ENCODE measurements around the gene DUSP10.

Gene DUSP10

DNA sequence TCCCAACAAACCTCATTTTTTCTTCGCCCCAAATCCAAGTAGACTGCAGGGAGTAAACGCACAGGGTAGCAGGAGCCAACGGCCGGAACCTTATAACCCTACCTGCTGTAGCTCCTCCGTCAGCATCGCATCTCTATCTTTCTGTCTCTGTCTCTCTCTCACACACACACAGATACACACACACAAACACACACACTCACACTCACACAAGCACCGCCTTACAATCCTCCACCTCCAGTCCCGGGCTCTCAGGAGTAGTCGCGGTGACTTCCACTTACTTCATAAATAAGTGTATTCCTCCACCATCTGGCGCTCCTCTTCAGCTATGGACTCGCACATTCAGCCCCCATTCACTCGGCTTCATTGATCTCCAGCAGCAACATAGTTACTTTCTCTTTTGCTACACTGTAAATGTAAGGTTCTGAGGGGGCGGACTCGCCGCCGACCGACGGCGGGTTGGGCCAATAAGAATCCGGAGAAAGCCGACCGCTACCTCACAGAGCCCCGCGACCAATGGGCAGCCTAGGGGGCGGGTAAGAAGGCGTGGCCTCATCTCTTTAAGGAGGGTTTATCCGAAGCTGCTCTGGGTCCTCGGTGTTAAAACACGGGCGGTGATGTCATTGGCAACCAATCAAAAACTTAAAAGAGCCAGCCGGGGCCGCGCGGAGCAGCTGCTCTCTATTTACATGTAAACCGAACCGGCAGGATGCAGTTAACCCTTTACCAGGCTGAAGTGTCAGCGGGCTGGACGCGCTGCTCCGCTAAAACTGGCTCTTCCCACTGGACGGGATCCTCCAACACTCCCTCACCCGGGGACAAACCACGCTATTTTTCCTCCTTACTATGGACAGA, at the start of gene DUSP10:
DUSP10 (minus strand) TSS at position 387 of the 852 bp plus-strand sequence. CDS start 2,345 bp downstream, outside the sequence.
- DNase-seq (ENCODE audit: low read depth in 2 of 3, low spot score in 2 of 3): peak; percentile 71 to 95 (median 76)

DNA sequence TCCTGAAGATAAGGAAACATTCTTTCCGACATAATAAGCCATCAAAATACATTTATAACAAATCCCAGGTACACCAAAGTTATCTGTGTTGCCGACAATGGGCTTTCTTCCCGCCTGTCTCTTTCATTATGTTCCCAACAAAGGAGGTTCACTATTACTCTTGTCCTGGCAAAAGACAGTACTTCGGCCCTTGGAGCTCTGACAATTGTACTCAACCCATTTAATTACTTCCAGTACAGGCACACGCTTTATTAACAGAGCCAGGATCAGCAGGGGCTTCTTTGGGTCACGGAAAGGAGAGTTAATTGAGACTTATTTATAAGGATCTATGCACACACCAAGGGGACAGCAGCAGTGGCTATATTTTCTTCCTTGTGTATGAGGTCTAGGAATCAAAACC, 46.6 kb upstream of the DUSP10 start:
- DNase-seq (ENCODE audit: low read depth in 2 of 3, low spot score in 2 of 3): no peak

DNA sequence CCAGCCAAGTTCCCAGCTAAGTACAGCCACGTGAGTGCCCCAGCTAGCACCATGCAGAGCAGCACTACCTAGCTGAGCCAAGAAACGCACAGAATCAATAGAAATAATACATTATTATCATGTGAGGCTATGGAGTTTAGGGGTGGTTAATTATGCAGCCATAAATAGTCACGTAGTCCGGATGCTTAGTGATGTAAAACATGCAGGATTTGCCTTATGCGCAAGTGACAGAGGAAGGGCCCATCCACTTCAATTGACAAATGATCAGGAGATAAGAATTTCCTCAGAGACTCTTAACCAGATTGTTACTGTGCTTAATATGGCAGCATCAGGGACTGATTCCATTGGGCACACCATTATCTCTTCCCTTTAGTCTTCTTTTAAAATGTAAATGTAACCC, 44.8 kb upstream of the DUSP10 start:
- no peak for DNase-seq (ENCODE audit: low read depth in 2 of 3, low spot score in 2 of 3)

DNA sequence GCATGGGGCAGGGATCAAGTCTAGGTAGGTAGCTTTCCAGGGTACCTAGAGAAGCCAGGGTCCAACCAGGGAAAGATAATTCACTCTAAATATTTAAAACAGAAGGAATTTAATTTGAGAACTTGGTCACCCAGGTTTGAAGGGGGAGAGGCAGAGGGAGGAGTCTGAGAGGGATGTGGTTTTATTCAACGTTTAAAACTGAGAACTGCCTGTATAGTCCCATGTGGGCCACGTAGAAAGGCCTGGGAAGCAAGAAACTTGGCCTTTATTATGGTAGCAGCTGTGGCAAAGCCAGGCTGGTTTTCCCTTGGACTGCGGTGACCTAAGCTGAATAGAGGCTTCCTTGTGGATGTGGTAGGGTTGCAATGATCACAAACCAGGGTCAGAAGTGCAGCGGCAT, 42.0 kb upstream of the DUSP10 start:
- no peak for DNase-seq (ENCODE audit: low read depth in 2 of 3, low spot score in 2 of 3)

DNA sequence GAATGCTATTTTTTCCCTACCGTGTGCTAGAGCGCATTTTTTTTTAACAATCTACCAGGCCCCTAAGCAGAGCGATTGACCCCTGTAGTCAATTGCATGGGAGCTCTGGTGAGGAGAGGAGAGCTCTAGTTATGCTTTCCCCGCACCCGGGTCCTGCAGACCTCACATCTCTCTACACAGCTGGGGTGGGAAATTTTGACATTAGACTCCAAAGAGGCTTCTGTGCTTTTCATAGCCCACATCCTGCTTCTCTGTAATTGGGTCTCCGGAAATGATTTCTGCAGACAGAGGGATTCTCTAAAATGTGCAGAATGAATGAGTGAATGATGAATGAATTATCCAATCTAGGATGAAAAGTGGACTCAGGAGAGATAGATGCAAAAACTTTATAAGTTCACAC, 41.5 kb upstream of the DUSP10 start:
- DNase-seq (ENCODE audit: low read depth in 2 of 3, low spot score in 2 of 3): no peak

DNA sequence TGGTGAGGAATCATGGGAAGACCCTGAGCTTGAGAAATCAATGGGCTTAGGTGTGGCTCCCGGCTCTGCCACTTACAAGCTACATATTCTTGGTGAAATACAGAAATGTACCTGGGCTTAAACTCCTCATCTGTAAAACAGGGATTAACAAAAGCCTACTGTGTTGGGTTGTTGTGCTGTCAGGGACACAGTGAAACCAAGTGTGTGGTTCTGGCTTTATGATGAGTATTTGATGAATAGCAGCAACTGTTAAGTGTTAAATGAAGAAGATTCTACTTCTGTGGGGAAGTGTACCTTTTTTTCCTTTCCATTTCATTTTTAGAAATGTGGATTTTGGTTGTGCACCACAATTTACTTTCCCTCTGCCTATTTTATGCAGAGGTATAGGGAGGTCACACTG, 41.1 kb upstream of the DUSP10 start:
- no peak for DNase-seq (ENCODE audit: low read depth in 2 of 3, low spot score in 2 of 3)

DNA sequence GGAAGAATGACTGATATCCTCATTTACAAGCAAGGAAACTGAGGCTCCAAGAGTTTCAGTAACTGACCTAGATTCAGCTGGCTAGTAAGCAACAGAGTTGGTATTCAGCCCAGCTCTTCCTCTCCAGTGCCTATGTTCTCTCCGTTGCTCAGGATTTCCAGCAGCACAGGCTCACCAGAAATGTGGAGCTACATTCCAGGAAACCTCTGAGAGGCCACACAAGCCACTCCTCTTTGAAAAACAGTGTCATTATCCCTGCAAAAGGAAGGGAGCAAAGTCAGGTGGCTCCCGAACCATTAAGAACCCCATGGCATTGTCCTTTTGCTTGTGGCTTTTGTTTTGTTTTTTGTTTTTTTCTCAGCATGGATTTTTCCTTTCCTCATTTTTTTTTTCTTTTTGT, 40.6 kb upstream of the DUSP10 start:
- no peak for DNase-seq (ENCODE audit: low read depth in 2 of 3, low spot score in 2 of 3)

DNA sequence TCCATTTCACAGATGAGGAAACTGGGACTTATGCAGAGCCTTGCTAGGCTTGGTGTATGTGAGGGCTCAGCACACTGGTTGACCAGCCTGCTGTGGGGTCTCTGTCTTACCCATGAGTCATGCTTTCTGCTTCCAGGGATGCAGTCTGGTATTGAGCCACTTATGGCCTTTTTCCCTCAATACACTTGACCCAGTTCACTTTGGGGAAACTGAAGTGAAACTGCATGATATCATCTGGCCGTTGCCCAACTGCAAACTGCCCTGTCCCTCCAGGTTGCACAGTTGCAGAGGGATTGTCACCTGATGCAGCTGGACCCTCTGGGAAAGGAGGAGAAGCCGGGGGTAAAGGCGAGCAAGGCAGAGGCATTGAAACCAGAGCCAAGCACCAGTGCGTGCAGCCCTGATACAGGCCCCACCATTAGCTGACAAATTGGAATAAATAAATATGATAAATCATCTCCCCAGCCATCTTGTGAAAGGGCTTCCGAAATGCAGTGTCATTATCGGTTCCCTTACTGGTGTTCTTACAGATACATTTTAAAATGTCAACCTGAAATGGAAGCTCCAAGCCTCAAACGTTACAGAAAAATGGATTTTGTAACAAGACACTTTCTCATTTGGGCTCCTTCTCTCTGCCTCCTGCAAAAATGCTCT, 39.3 kb upstream of the DUSP10 start:
- DNase-seq (ENCODE audit: low read depth in 2 of 3, low spot score in 2 of 3): no peak

DNA sequence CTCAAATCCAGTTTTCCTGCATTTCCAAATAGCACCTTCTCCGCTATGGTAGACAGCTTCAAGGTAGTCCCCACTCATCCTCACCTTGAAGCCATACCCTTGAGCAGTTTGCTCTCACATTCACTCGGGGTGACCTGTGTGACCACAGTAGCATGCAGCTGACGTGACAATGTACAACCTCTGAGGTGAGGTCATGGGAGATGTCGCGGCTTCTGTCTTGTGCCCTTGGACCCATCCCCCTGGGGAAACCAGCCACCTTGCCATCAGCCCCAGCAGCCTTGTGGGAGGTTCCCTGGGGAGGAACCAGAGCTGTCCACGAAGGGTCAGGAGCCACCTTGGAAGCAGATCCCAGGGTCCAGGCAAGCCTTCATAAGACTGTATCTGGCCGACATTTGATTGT, 38.3 kb upstream of the DUSP10 start:
- DNase-seq (ENCODE audit: low read depth in 2 of 3, low spot score in 2 of 3): no peak

DNA sequence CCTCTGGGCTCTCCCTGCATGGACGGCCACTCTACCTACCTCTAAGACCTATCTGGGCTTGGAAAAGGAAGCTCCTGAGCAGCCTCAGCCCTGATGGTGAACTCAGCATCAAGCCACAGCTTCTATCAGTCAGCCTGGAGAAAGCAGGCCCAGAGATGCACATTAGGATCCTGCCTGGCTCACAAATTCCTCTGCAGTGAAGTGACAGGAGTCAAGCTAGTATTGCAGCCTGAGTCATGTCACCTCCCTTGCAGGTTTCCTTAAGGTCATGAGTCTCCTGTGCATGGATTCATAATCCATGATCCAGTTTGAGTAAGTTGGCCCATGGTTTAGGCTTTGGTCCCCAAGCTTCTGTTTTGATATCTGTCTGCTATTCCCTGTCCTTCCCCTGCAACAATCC, 37.9 kb upstream of the DUSP10 start:
- no peak for DNase-seq (ENCODE audit: low read depth in 2 of 3, low spot score in 2 of 3)

DNA sequence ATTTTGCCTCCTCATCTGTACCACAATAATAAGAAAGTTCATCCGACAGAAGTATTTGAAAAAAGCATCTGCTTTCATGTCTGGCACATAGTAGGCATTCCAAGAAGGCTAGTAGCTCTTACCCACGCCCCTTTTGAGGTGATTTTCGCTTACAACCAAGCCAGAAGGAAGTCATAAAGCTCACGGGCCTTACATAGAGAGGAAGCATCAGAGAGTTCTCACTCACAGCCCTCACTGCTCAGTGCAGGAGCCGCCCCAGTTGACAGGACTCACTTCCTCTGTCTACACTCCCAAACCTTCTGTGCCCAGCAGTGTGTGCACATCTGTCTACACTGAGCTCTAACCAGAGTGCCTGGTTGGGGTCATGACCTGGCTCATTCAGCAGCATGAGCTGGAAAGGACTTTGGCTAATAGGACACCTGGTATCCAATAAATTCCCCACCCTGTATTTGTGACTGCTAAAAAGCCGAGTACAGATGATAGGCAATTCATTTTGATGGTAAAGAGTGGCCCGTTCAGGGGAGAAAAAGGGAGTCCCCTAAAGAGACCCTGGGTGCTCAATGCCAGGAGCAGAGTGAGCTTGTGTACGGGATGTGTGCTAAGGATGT, 36.8 kb upstream of the DUSP10 start:
- DNase-seq (ENCODE audit: low read depth in 2 of 3, low spot score in 2 of 3): no peak

DNA sequence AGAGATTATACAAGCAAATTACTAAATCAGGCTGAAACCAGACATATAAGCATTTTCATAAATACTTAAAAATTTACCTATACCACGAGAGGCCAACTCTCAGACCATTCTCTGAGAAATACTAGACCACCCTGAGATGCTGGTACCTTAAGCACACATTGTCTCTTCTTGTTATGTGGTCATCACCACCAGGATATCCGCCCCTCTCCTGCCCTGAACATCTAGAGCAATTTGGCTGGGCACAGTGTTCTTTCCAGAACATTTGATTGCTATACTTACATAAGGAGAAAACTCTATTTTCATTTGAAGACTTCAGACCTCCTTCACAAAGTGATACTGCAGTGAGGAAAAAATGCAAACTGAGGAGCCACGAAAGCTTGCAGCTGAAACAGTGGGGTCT, 36.2 kb upstream of the DUSP10 start:
- no peak for DNase-seq (ENCODE audit: low read depth in 2 of 3, low spot score in 2 of 3)

DNA sequence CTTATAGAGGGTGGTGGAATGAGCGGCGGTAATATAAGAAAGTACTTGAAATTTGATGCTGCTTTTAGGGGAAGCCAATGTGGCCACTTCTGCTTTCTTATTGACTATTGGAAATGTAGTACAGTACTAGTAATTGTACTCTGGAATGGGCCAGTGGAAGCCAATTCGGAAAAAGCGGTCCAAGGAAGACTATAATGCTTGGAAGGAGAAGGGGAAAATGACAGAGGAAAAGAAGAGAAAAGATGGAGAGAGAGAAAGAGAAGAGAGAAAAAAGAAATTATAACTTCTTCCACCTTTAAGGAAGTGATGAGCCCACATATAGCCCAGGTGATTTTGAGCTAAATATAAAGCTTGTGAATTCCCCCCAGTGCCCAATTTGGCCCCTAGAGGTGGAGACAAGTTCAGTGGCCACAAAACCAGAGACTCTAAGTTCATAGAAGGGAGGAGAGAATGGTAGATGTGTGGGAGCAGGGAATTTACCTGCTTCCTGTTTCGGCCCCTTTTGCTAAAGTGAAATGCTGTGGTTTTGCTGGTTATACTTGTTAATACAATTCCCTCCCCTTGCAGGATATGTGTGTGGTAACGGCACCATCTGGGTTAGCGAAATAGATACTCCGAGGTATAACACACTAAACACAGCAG, 35.7 kb upstream of the DUSP10 start:
- DNase-seq (ENCODE audit: low read depth in 2 of 3, low spot score in 2 of 3): no peak

DNA sequence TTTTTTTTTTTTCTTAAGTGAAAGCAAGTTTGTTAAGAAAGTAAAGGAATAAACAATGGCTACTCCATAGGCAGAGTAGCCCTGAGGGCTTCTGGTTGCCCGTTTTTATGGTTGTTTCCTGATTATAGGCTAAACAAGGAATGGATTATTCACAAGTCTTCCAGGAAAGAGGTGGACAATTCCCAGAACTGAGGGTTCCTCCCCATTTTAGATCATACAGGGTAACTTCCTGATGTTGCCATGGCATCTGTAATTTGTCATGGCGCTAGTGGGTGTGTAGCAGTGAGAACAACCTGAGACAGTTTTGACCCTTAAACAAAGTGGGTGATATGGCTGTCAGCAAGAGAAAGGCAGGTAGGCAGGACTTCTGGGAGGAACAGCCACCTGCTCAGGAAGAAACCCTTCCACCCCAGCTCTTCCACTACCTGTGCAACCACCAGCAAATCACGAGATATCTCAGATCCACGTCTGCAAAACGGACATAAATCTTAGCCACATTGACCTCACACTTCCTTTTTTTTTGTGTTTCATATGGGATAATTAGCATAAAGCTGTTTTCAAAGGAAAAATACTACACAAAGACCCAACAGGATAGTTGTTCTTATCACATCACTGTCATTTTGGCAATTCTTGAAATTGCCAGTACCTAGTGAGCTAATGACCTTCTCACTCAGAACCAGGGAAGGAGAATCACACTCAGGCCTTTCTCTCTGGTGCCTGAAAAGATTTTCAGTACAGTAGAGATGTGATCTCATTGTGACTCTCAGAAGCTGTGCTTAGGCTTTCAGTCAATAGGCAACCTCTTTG, 34.8 kb upstream of the DUSP10 start:
- no peak for DNase-seq (ENCODE audit: low read depth in 2 of 3, low spot score in 2 of 3)

DNA sequence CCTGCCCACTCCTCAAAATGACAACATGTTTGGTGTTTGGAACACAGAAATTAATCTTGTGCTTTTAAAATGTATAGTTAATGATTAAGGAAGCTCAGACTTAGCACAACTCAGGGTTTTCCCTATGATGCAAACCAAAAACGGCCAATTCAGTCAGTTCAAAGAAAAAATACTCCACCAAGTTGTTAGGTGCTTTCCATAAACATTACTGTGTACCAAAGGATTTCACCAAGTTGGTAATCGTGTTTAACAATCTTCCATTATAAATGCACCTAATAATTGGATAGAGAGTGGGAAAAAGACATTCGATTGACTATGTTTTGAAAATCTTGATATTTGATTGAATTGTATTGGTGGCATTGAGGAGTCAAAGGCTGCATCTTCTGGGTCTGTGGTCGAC, 33.3 kb upstream of the DUSP10 start:
- DNase-seq (ENCODE audit: low read depth in 2 of 3, low spot score in 2 of 3): no peak

DNA sequence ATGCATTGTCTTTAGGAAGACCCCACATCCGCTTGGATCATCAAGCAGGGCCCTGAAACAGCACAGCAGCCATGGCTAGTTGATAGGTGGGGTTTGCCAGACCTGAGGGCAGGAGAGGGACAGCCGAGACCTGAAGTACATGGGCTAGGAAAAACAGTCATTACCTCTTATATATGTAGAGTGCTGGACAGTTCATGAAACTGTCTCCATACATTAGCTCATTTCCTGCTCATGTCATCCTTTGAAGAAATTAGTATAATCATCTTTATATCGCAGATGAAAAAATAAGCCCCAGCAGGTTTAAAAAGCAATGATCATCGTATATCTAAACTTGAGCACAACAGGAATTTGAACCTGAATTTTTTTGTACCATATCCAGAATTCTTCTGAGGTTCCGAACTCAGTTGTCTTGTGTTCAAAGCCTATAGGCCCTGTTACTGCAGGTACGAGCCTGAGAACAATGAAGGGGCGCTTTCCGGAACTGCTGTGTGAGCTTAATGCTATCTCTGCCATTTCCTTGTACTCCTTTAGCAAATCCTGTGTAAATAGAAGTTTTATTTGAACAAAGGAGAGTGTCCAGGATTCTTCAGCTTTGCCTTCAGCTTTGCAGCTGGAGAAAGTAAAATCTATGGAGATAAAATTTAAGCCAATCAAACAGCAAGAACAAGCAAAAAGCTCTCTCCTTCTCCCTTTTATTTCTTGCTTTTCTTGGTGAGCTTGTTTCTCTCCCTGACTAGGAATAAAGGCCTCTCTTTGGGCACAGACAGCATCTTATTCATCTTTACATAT, 32.4 kb upstream of the DUSP10 start:
- DNase-seq (ENCODE audit: low read depth in 2 of 3, low spot score in 2 of 3): no peak

DNA sequence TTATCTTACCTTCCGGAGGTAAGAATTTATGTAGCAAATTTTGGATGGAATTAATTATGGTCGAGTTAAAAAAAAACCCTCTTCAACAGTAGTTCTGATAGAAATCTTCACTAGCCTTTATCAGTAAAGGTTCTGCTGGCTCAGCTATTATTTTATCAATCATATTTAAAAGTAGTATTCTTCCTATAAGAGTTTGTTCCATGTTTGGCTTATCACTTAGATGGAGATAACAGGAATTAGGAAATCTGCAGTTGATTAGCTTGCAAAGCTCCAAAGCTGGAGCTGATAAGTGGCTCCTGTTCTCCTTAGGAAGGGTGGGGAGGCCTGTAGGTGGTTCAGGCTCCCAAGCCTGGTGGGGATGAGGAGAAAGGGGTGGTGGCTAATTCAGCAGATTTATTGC, 31.5 kb upstream of the DUSP10 start:
- DNase-seq (ENCODE audit: low read depth in 2 of 3, low spot score in 2 of 3): no peak

DNA sequence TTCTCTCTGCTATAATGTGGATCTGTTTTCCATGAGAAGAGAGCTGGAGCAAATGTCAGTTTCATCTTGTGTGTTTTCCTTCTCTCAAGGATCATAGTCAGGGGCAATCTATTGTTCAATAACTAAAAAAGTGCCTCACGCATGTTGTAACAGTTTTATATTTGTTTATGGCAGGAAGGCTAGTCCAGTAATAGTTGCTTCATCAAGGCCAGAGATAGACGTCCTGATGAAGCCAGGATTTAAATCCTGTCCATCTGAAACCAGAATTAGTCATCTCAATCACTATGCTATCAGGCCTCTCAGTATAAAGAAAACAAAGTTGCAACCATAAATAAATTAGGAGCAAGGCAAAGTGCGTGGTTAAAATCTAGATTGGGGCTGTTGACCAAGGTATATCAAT, 30.2 kb upstream of the DUSP10 start:
- DNase-seq (ENCODE audit: low read depth in 2 of 3, low spot score in 2 of 3): no peak

DNA sequence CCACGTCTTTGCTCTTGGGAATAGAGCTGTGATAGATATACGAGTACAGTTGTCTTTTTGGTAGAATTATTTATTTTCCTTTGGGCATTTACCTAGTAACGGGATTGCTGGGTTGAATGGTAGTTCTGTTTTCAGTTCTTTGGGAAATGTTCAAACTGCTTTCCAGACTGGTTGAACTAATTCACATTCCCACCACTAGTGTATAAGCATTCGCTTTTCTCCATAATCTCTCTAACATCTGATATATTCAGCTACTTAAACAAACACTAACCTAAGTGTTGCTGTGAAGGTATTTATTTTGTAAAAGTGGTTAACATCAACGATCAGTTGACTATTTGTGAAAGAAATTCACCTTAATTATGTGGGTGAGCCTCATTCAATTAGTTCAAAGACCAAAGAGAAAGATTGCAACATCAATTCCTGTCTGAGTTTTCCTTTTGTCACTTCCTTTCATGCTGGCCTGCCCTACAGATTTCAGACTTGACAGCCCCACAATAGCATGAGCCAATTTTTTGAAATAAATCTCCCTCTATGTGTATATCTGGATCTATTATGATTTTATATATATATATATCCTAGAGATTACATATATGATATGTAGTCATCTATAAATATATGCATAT, 26.7 kb upstream of the DUSP10 start:
- no peak for DNase-seq (ENCODE audit: low read depth in 2 of 3, low spot score in 2 of 3)

DNA sequence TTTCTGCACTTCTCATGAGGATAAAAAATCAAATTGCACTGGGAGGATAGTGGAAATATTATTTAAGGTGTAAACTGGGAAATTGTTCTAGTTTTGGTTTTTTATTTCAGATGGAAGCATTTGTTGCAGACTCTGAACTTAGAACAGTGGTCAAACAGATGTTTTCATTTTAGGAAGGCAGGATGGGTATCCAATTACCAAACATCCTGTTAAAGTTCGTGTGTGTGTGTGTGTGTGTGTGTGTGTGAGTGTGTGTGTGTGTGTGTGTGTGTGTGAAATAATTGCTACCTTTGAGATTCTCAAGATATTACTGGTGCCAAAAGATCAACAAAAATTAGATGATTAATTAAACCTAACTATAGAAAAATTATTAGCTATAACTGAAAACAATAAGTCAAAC, 24.3 kb upstream of the DUSP10 start:
- DNase-seq (ENCODE audit: low read depth in 2 of 3, low spot score in 2 of 3): no peak
